KMS-11 (cell line): ENCODE data around the gene FOXI3.

Experiments
- H2AFZ ChIP-seq: fragments of 200-600 bp; sonication (generic); 2 replicates; pipeline ENCODE4 v1.6.1; 2016; ENCODE audit warnings: antibody characterized with exemption, mixed run types, low read depth
- H3K27ac ChIP-seq: fragments of 200-600 bp; sonication (generic); 2 replicates; pipeline ENCODE4 v1.6.1; 2016; ENCODE audit warnings: mild to moderate bottlenecking, mixed run types
- H3K27me3 ChIP-seq: fragments of 200-600 bp; sonication (generic); 2 replicates; pipeline ENCODE4 v1.6.1; 2017; ENCODE audit warnings: mild to moderate bottlenecking, low read depth, mixed run types, moderate library complexity; ENCODE audit not compliant: insufficient read depth
- H3K36me3 ChIP-seq: fragments of 200-600 bp; sonication (generic); 2 replicates; pipeline ENCODE4 v1.6.1; 2017; ENCODE audit warnings: mild to moderate bottlenecking, mixed run types; ENCODE audit not compliant: insufficient read depth
- H3K4me1 ChIP-seq: fragments of 200-600 bp; sonication (generic); 2 replicates; pipeline ENCODE4 v1.6.1; 2016; ENCODE audit warnings: mild to moderate bottlenecking, low read depth, mixed run types; ENCODE audit not compliant: poor library complexity, severe bottlenecking
- H3K4me2 ChIP-seq: fragments of 200-600 bp; sonication (generic); 2 replicates; pipeline ENCODE4 v1.7.0; 2016; ENCODE audit warnings: mild to moderate bottlenecking, mixed run types
- H3K4me3 ChIP-seq: fragments of 200-600 bp; sonication (generic); IDR thresholded peaks from 2 replicates; pipeline ENCODE4 v1.6.1; 2017; ENCODE audit warnings: low read depth, low read length, mixed read lengths; ENCODE audit not compliant: insufficient read depth
- H3K79me2 ChIP-seq: fragments of 200-600 bp; sonication (generic); 2 replicates; pipeline ENCODE4 v1.6.1; 2016; ENCODE audit warnings: low read depth, mixed run types; ENCODE audit not compliant: insufficient read depth
- H3K9ac ChIP-seq: fragments of 200-600 bp; sonication (generic); 2 replicates; pipeline ENCODE4 v1.6.1; 2016; ENCODE audit warnings: mild to moderate bottlenecking, mixed run types
- H4K20me1 ChIP-seq: fragments of 200-600 bp; sonication (generic); 2 replicates; pipeline ENCODE4 v1.6.1; 2016; ENCODE audit warnings: mild to moderate bottlenecking, mixed run types; ENCODE audit not compliant: insufficient read depth
- CTCF ChIP-seq: fragments of 200-600 bp; sonication (generic); conservative IDR thresholded peaks from 2 replicates; pipeline ENCODE4 v1.6.1; 2017; ENCODE audit warnings: low read depth, mild to moderate bottlenecking, antibody characterized with exemption, low read length, moderate library complexity, mixed read lengths

Gene FOXI3

DNA sequence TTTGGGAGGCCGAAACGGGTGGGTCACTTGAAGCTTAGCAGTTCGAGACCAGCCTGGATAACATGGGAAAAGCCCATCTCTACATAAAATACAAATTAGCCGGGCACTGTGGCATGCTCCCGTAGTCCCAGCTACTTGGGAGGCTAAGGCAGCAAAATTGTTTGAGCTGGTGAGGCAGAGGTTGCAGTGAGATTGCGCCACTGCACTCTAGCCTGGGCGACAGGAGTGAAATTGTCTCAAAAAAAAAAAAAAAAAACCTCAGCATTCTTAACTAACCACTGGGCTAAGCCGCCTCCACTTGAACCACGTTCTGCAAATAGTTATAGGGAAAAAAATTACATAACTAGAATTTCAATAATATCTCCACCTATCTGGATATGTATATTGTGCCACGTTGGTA is 2.3 kb downstream of the FOXI3 start:
- H3K4me2 ChIP-seq = no peak overlapping the region
- no peaks in the 10 kb centered on the region for H3K79me2 ChIP-seq
- H2AFZ ChIP-seq = no peak overlapping the region
- peaks cover 9% of the 10 kb centered on the region for H3K4me1 ChIP-seq
- H4K20me1 ChIP-seq = no peaks in the 10 kb centered on the region
- no peak overlapping the region for H3K4me3 ChIP-seq
- no peak overlapping the region for H3K27ac ChIP-seq
- peaks cover 8% of the 10 kb centered on the region for H3K27me3 ChIP-seq
- no peaks in the 10 kb centered on the region for H3K36me3 ChIP-seq
- no peak overlapping the region for H3K9ac ChIP-seq
- no peak for TF ChIP-seq CTCF

GRCh38 chr2:88448248-88448647 is 4.2 kb downstream of the FOXI3 start:
- Histone ChIP-seq H3K79me2 (no peaks in the 10 kb centered on the region), H3K4me1 (no peaks in the 10 kb centered on the region), H3K4me3 (no peak overlapping the region), H2AFZ (no peak overlapping the region), H3K27me3 (no peaks in the 10 kb centered on the region; the same call in 1 of the 2 replicates), H3K36me3 (no peaks in the 10 kb centered on the region), H3K9ac (no peak overlapping the region), H3K27ac (no peak overlapping the region), H4K20me1 (no peaks in the 10 kb centered on the region), H3K4me2 (no peak overlapping the region)
- no peak for TF ChIP-seq CTCF

DNA sequence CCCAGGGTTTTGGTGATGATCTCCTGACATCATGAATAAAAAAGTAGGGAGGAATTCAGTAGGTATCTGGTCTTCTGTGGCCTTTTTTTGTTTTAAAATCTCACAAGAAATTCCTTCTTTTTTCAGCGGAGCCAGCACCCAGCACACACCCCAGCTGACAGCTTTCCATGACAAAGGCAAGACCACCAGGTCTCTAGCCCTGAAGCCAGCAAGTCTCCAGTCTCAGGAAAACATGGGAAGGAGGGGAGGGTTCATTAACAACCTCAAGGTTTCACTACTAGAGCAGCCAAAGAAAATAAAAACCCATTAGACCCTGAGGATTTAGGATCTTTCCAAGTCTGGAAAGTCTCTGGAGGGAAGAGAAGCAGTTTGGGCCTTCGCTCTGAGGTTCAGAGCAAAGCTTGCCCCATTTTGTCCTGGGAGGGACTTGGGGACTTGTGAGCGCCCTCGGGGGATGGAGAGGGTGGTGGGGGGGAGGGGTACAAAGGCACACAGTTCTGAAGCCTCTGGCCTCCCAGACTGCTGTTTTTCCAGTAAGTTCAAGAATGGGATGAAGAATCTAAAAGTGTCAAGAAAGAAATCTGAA is 9.0 kb downstream of the FOXI3 start:
- H3K4me1 ChIP-seq = no peaks in the 10 kb centered on the region
- H3K27me3 ChIP-seq = no peaks in the 10 kb centered on the region
- H3K4me2 ChIP-seq = no peak overlapping the region
- H3K27ac ChIP-seq = no peak overlapping the region
- H4K20me1 ChIP-seq = no peaks in the 10 kb centered on the region
- no peak overlapping the region for H3K4me3 ChIP-seq
- no peak overlapping the region for H2AFZ ChIP-seq
- no peaks in the 10 kb centered on the region for H3K36me3 ChIP-seq
- H3K79me2 ChIP-seq = no peaks in the 10 kb centered on the region
- no peak overlapping the region for H3K9ac ChIP-seq
- TF ChIP-seq CTCF = no peak

DNA sequence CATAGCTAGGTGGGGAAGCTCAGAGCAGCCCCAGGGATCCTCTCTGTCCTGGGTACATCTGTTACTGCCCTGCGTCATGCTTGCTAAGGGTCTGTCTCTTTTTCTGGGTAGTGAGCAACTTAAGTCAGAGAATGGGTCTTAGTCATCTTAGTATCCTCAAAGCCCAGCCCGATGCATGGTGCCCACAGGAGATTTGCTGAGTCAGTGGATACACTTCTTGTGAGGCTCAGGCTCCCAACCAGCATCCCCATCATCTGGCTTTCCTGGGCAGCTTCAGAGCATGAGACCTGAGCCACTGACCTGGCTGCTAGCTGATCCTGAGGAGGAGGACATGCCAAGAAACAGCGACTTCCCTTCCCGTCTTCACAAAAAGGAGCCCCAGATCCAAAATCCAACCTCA is 10.0 kb downstream of the FOXI3 start:
- TF ChIP-seq CTCF = no peak
- Histone ChIP-seq H2AFZ (no peak overlapping the region), H3K9ac (no peak overlapping the region), H3K27me3 (no peaks in the 10 kb centered on the region), H3K27ac (no peak overlapping the region), H4K20me1 (no peaks in the 10 kb centered on the region), H3K4me2 (no peak overlapping the region), H3K79me2 (no peaks in the 10 kb centered on the region), H3K4me1 (no peaks in the 10 kb centered on the region), H3K36me3 (no peaks in the 10 kb centered on the region), H3K4me3 (no peak overlapping the region)
